HepG2 (cell line): ENCODE measurements around the gene FMNL2.

Experiments
- BHLHE40 ChIP-seq: IDR thresholded peaks from 2 replicates; pipeline ENCODE4 v1.6.1; 2011; ENCODE audit warnings: low read length, improper control_type of control experiment
- ETV6 ChIP-seq: sonication (generic); formaldehyde crosslinking; conservative IDR thresholded peaks from 2 replicates; pipeline ENCODE4 v1.4.0; 2020; ENCODE audit warnings: missing genetic modification reagents
- JUND ChIP-seq: sonication (generic); formaldehyde crosslinking; IDR thresholded peaks from 2 replicates; pipeline ENCODE4 v1.8.0; 2022; ENCODE audit warnings: mild to moderate bottlenecking, missing genetic modification reagents
- NCOR1 ChIP-seq: fragments of 200-600 bp; sonication (generic); IDR thresholded peaks from 2 replicates; pipeline ENCODE4 v1.7.0; 2017; ENCODE audit warnings: antibody characterized with exemption, low read length, borderline replicate concordance
- ZNF224 ChIP-seq: sonication (generic); formaldehyde crosslinking; IDR thresholded peaks from 2 replicates; pipeline ENCODE4 v1.5.0; 2020; ENCODE audit warnings: mild to moderate bottlenecking, missing genetic modification reagents
- TF ChIP-seq, protein P1 (sequence below): sonication (generic); formaldehyde crosslinking; IDR thresholded peaks from 2 replicates; pipeline ENCODE4 v1.4.0; 2020; ENCODE audit warnings: low read depth, missing genetic modification reagents
- TF ChIP-seq, protein P2 (sequence below): sonication (generic); formaldehyde crosslinking; IDR thresholded peaks from 2 replicates; pipeline ENCODE4 v1.5.0; 2020; ENCODE audit warnings: mild to moderate bottlenecking, missing genetic modification reagents, moderate library complexity

DNA sequence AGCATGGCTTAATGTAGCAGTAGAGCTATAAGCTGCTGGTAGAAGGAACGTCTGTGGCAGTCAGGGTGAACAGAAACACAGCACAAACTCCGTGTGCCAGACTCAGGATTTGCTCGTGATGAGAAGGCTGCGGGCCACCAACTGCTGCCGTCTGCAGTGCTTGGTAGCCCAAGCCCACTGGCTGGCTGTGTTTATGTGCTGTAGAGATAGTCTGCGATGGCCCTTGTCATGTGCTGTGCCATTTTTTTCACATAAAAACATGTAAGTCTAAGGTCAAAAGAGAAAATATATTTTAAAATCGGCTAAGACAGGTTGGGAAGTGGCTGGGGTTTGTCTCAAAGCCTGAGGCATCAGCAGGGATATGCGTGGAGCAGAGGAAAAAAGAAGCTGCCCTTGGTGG, 303.6 kb downstream of the FMNL2 start:
- TF ChIP-seq ETV6 (CRISPR knock-in tag) (no peak), ZNF224 (CRISPR knock-in tag) (no peak), NCOR1 (no peak), JUND (CRISPR knock-in tag) (no peak), BHLHE40 (no peak)
- TF ChIP-seq, protein P1, sequence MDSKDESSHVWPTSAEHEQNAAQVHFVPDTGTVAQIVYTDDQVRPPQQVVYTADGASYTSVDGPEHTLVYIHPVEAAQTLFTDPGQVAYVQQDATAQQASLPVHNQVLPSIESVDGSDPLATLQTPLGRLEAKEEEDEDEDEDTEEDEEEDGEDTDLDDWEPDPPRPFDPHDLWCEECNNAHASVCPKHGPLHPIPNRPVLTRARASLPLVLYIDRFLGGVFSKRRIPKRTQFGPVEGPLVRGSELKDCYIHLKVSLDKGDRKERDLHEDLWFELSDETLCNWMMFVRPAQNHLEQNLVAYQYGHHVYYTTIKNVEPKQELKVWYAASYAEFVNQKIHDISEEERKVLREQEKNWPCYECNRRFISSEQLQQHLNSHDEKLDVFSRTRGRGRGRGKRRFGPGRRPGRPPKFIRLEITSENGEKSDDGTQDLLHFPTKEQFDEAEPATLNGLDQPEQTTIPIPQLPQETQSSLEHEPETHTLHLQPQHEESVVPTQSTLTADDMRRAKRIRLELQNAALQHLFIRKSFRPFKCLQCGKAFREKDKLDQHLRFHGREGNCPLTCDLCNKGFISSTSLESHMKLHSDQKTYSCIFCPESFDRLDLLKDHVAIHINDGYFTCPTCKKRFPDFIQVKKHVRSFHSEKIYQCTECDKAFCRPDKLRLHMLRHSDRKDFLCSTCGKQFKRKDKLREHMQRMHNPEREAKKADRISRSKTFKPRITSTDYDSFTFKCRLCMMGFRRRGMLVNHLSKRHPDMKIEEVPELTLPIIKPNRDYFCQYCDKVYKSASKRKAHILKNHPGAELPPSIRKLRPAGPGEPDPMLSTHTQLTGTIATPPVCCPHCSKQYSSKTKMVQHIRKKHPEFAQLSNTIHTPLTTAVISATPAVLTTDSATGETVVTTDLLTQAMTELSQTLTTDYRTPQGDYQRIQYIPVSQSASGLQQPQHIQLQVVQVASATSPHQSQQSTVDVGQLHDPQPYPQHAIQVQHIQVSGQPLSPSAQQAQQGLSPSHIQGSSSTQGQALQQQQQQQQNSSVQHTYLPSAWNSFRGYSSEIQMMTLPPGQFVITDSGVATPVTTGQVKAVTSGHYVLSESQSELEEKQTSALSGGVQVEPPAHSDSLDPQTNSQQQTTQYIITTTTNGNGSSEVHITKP (CRISPR knock-in tag): no peak
- TF ChIP-seq, protein P2, sequence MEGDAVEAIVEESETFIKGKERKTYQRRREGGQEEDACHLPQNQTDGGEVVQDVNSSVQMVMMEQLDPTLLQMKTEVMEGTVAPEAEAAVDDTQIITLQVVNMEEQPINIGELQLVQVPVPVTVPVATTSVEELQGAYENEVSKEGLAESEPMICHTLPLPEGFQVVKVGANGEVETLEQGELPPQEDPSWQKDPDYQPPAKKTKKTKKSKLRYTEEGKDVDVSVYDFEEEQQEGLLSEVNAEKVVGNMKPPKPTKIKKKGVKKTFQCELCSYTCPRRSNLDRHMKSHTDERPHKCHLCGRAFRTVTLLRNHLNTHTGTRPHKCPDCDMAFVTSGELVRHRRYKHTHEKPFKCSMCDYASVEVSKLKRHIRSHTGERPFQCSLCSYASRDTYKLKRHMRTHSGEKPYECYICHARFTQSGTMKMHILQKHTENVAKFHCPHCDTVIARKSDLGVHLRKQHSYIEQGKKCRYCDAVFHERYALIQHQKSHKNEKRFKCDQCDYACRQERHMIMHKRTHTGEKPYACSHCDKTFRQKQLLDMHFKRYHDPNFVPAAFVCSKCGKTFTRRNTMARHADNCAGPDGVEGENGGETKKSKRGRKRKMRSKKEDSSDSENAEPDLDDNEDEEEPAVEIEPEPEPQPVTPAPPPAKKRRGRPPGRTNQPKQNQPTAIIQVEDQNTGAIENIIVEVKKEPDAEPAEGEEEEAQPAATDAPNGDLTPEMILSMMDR: no peak
